MM.1S (cell line): ENCODE measurements around the gene C1GALT1C1.
A peak's percentile ranks its signal among the peaks of the same experiment; 100 is the strongest.

Experiments used
- DNase-seq: peaks from one replicate; pipeline ENCODE4 v3.0.0-alpha.2; 2015
- H2AFZ ChIP-seq: fragments of 300-600 bp; sonication (generic); 2 replicates; pipeline ENCODE4 v1.6.0; 2016; ENCODE audit warnings: antibody characterized with exemption, low read length
- H3F3A ChIP-seq: fragments of 300-600 bp; sonication (generic); 2 replicates; pipeline ENCODE4 v1.6.1; 2016; ENCODE audit warnings: mild to moderate bottlenecking, antibody characterized with exemption, low read length, moderate library complexity, mixed read lengths; ENCODE audit not compliant: insufficient read depth
- H3K27ac ChIP-seq: fragments of 300-600 bp; sonication (generic); 2 replicates; pipeline ENCODE4 v1.5.1; 2016; ENCODE audit warnings: mild to moderate bottlenecking, low read length
- H3K27me3 ChIP-seq: fragments of 300-600 bp; sonication (generic); replicated peaks from 2 replicates; pipeline ENCODE4 v1.6.0; 2016; ENCODE audit warnings: low read length; ENCODE audit not compliant: insufficient read depth
- H3K36me3 ChIP-seq: fragments of 300-600 bp; sonication (generic); replicated peaks from 2 replicates; pipeline ENCODE4 v1.6.1; 2016; ENCODE audit warnings: mild to moderate bottlenecking, low read length, mixed read lengths; ENCODE audit not compliant: insufficient read depth
- H3K4me1 ChIP-seq: fragments of 300-600 bp; sonication (generic); 2 replicates; pipeline ENCODE4 v1.6.1; 2016; ENCODE audit warnings: low read length, mixed read lengths
- H3K4me2 ChIP-seq: fragments of 300-600 bp; sonication (generic); 2 replicates; pipeline ENCODE4 v1.6.0; 2016; ENCODE audit warnings: low read depth, low read length
- H3K4me3 ChIP-seq: fragments of 300-600 bp; sonication (generic); 2 replicates; pipeline ENCODE4 v1.5.1; 2016; ENCODE audit warnings: low read length, mixed read lengths
- H3K79me2 ChIP-seq: fragments of 300-600 bp; sonication (generic); 2 replicates; pipeline ENCODE4 v1.6.1; 2016; ENCODE audit warnings: mixed run types, low read length, mixed read lengths
- H3K9ac ChIP-seq: fragments of 300-600 bp; sonication (generic); 2 replicates; pipeline ENCODE4 v1.6.1; 2016; ENCODE audit warnings: low read length, mixed read lengths
- H3K9me2 ChIP-seq: fragments of 300-600 bp; sonication (generic); replicated peaks from 2 replicates; pipeline ENCODE4 v1.6.1; 2016; ENCODE audit warnings: mild to moderate bottlenecking, low read length, mixed read lengths; ENCODE audit not compliant: insufficient read depth
- H3K9me3 ChIP-seq: fragments of 300-600 bp; sonication (generic); replicated peaks from 2 replicates; pipeline ENCODE4 v1.6.1; 2016; ENCODE audit warnings: mild to moderate bottlenecking, low read length, mixed read lengths; ENCODE audit not compliant: insufficient read depth
- H4K20me1 ChIP-seq: fragments of 300-600 bp; sonication (generic); 2 replicates; pipeline ENCODE4 v1.6.1; 2016; ENCODE audit warnings: mild to moderate bottlenecking, low read length, moderate library complexity, mixed read lengths; ENCODE audit not compliant: insufficient read depth
- EZH2 ChIP-seq: fragments of 300-600 bp; sonication (generic); optimal IDR thresholded peaks from 2 replicates; pipeline ENCODE3; 2017; ENCODE audit warnings: low read depth, mild to moderate bottlenecking, antibody characterized with exemption, low read length, mixed read lengths
- EZH2phosphoT487 ChIP-seq: fragments of 300-600 bp; sonication (generic); IDR thresholded peaks from 2 replicates; pipeline ENCODE4 v1.6.1; 2018; ENCODE audit warnings: antibody characterized with exemption, low read length
- TF ChIP-seq, protein P1 (sequence below): fragments of 300-600 bp; sonication (generic); IDR thresholded peaks from 2 replicates; pipeline ENCODE4 v1.5.1; 2016; ENCODE audit warnings: antibody characterized with exemption, low read length, mixed read lengths

The C1GALT1C1 gene

DNA sequence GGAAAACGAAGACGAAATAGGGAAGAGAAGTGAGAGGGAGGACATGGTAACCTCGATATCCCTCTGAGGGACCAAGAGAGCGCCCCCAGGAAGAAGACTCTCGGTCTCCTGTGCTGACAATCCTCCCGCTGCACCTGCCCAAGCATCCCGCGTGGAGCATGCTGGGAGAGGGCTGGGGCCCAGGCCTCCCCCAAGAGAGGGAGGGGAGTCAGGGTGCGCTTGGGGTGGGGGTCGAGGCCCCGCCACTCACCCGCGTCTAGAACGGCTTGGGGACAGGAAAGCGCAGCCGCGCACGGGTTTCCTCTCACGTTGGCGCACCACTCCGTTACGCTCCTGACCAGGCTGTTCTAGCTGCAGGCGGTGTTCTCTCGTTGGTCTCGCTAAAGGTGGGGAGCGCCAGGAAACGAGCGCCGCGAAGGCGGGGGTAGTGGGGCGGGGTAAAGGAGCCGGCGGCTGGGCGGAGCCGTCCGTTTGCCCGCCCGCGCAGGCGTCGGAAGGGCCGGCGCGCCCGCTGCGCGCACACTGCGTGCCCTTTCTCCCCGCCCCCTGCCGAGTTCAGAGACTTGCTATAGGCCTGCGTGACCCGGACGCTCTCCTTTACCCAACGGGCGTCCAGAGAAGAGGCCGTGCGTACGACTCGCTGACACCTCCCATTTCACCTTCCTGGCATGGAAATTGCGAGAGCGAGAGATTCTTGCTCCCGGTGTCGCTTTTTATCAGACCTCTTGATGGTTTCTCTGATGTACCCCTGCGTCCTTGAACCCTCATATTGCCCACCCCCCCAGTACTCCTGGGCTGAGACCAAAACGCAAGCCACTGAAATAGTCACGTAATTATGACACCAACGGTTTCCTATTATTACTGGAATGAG, at the start of gene C1GALT1C1:
TSS of gene C1GALT1C1 (minus strand) at position 388 of the 871 bp plus-strand sequence. CDS start 2,888 bp downstream, outside the sequence.
- Histone ChIP-seq H3K9me3 (no peaks in the 10 kb centered on the region), H3K4me2 (peak within 1 kb of the TSS; percentile 67), H3K27ac (peak within 1 kb of the TSS; percentile 89), H2AFZ (peak within 1 kb of the TSS; percentile 82), H3K9me2 (no peaks in the 10 kb centered on the region), H4K20me1 (no peaks in the 10 kb centered on the region), H3K4me1 (peaks cover 4% of the 10 kb centered on the region; the same call in 1 of the 2 replicates), H3K9ac (peak within 1 kb of the TSS; percentile 88), H3F3A (peaks cover 7% of the 10 kb centered on the region), H3K4me3 (peak within 1 kb of the TSS; percentile 85), H3K79me2 (peaks cover 37% of the 10 kb centered on the region), H3K36me3 (no peaks in the 10 kb centered on the region), H3K27me3 (no peaks in the 10 kb centered on the region)
- DNase-seq = peak; percentile 94
- TF ChIP-seq, protein P1, sequence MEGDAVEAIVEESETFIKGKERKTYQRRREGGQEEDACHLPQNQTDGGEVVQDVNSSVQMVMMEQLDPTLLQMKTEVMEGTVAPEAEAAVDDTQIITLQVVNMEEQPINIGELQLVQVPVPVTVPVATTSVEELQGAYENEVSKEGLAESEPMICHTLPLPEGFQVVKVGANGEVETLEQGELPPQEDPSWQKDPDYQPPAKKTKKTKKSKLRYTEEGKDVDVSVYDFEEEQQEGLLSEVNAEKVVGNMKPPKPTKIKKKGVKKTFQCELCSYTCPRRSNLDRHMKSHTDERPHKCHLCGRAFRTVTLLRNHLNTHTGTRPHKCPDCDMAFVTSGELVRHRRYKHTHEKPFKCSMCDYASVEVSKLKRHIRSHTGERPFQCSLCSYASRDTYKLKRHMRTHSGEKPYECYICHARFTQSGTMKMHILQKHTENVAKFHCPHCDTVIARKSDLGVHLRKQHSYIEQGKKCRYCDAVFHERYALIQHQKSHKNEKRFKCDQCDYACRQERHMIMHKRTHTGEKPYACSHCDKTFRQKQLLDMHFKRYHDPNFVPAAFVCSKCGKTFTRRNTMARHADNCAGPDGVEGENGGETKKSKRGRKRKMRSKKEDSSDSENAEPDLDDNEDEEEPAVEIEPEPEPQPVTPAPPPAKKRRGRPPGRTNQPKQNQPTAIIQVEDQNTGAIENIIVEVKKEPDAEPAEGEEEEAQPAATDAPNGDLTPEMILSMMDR = no peak
- TF ChIP-seq EZH2 = no peak
- TF ChIP-seq EZH2phosphoT487 = no peak

- H4K20me1 ChIP-seq = no peaks in the 10 kb centered on the region
- peaks cover 19% of the 10 kb centered on the region for H3K4me1 ChIP-seq
- no peaks in the 10 kb centered on the region for H3K36me3 ChIP-seq
- no peak overlapping the region for H3K4me3 ChIP-seq
- no peaks in the 10 kb centered on the region for H3K9me3 ChIP-seq
- no peaks in the 10 kb centered on the region for H3K27me3 ChIP-seq
- H3K79me2 ChIP-seq = no peaks in the 10 kb centered on the region
- H3K27ac ChIP-seq = no peak overlapping the region
- DNase-seq = no peak
- no peaks in the 10 kb centered on the region for H3K9me2 ChIP-seq
- no peak overlapping the region for H3K4me2 ChIP-seq
- no peaks in the 10 kb centered on the region; the same call in 1 of the 2 replicates for H3F3A ChIP-seq
- H3K9ac ChIP-seq = no peak overlapping the region
- TF ChIP-seq EZH2phosphoT487 (no peak), EZH2 (no peak)
- TF ChIP-seq, protein P1 = no peak
- H2AFZ ChIP-seq = no peak overlapping the region
These were observed 47.3 kb upstream of the C1GALT1C1 start for GRCh38 chrX:120677004-120677652.

DNA sequence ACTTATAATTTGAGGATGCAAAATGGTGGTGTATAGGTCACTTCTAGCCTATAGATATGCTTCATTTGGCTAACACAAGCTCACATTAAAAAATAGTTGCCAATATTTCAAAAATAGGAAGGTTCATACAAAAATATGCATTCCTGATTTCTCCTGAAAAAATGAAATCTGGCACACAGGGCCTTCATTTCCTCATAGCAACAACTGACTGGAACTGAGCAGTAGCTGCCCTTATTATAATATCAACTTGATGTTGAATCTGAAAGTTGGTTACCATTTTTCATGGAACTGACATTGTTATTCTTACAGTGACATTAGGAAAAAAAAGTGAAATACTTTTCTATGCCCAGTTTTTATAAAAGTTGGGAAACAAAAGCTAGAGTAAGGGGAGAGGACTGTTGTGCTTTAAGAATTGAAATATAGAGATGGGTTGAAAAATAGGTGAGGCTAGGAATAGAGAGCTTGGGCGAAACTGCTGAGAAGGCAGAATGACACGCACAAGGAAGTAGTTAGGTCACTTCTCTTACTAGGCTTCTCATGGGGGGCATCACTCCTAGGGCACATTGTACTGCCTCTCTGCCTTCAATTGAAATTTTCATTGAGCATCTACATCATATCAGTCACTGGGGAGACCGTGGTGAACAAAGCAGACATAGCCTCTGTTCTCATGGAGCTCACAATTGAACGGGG, 43.1 kb upstream of the C1GALT1C1 start:
- no peaks in the 10 kb centered on the region for H3K79me2 ChIP-seq
- no peak overlapping the region for H3K9ac ChIP-seq
- peaks cover 14% of the 10 kb centered on the region for H3K4me1 ChIP-seq
- no peaks in the 10 kb centered on the region; the same call in 1 of the 2 replicates for H3F3A ChIP-seq
- H4K20me1 ChIP-seq = no peaks in the 10 kb centered on the region
- H3K27ac ChIP-seq = no peak overlapping the region
- TF ChIP-seq EZH2phosphoT487 = no peak
- TF ChIP-seq, protein P1 = no peak
- no peak for TF ChIP-seq EZH2
- DNase-seq = peak; percentile 42
- H3K9me2 ChIP-seq = no peaks in the 10 kb centered on the region
- no peaks in the 10 kb centered on the region for H3K36me3 ChIP-seq
- H3K4me3 ChIP-seq = peak overlapping the region; percentile 15; the same call in 1 of the 2 replicates
- no peaks in the 10 kb centered on the region for H3K27me3 ChIP-seq
- 0 out of 2 replicates have a peak overlapping the region, but pooled peaks have one; percentile 24 for H3K4me2 ChIP-seq
- H2AFZ ChIP-seq = peak overlapping the region; percentile 72; the same call in 1 of the 2 replicates
- H3K9me3 ChIP-seq = no peaks in the 10 kb centered on the region
